Ishikawa (cell line): ENCODE data around the gene CXCR4.

ENCODE experiments used
- CEBPB ChIP-seq: IDR thresholded peaks from 2 replicates; pipeline ENCODE4 v1.6.1; 2012
- CREB1 ChIP-seq: IDR thresholded peaks from 2 replicates; pipeline ENCODE4 v1.6.1; 2012; ENCODE audit warnings: low read depth
- EGR1 ChIP-seq: IDR thresholded peaks from 2 replicates; pipeline ENCODE4 v1.6.1; 2012
- NFIC ChIP-seq: IDR thresholded peaks from 2 replicates; pipeline ENCODE4 v1.6.1; 2012
- REST ChIP-seq: IDR thresholded peaks from 2 replicates; pipeline ENCODE4 v1.6.1; 2012; ENCODE audit warnings: low read depth, mild to moderate bottlenecking
- TEAD4 ChIP-seq: IDR thresholded peaks from 2 replicates; pipeline ENCODE4 v1.6.1; 2012

GRCh38 chr2:136143603-136144451 is 25.9 kb upstream of the CXCR4 start:
- TF ChIP-seq TEAD4 (no peak), CREB1 (no peak), EGR1 (no peak), NFIC (no peak), REST (no peak), CEBPB (no peak)
